CD8-positive, alpha-beta memory T cell (primary cell): ENCODE data around the gene PCDHGB5. TPM values are rescaled to one million over a fixed set of nuclear protein-coding genes. Genes with fewer than 3 reads are reported as not detected.
"Not testable (repeated sequence)": the region's sequence is repeated elsewhere in the genome, so short reads cannot be mapped to it uniquely, and the experiment has no call there.

Experiments used
- CTCF ChIA-PET: fragments of 350-600 bp; sonication (Branson Sonifier 250); formaldehyde crosslinking; loops from one replicate; lab custom pipeline; 2021; ENCODE audit warnings: antibody characterized with exemption; lab: Charles Lee
- POLR2A ChIA-PET: fragments of 350-600 bp; sonication (Branson Sonifier 250); formaldehyde crosslinking; loops from one replicate; lab custom pipeline; 2021; ENCODE audit warnings: antibody characterized with exemption; lab: Charles Lee
- DNase-seq, 5 donors: peaks; one replicate each; pipeline versions ENCODE4 v3.0.0 to v3.0.0-alpha.2; 2020 to 2022; ENCODE audit warnings: mixed read lengths in 1 of 5
- H3K27ac ChIP-seq: one replicate; pipeline ENCODE4 v1.7.0; 2013; ENCODE audit warnings: low read depth, mild to moderate bottlenecking, low read length, moderate library complexity
- H3K27me3 ChIP-seq: 2 replicates; pipeline ENCODE4 v1.7.0; 2013; ENCODE audit warnings: low read length, mild to moderate bottlenecking; ENCODE audit not compliant: insufficient read depth, poor library complexity, severe bottlenecking
- H3K36me3 ChIP-seq: 2 replicates; pipeline ENCODE4 v1.7.0; 2013; ENCODE audit warnings: mild to moderate bottlenecking, low read length, moderate library complexity; ENCODE audit not compliant: insufficient read depth
- H3K4me1 ChIP-seq: 2 replicates; pipeline ENCODE4 v1.7.0; 2013; ENCODE audit warnings: mild to moderate bottlenecking, low read length, moderate library complexity; ENCODE audit not compliant: insufficient read depth
- H3K4me3 ChIP-seq: 2 replicates; pipeline ENCODE4 v1.7.0; 2013; ENCODE audit warnings: mild to moderate bottlenecking, low read length
- H3K9me3 ChIP-seq: 2 replicates; pipeline ENCODE4 v1.7.0; 2013; ENCODE audit warnings: mild to moderate bottlenecking, low read length
- H3K27ac Mint-ChIP-seq, 8 donors: one replicate each; pipeline ENCODE4 v1.8.0; 2020 to 2021; ENCODE audit warnings: mixed read lengths in 8 of 8, mild to moderate bottlenecking in 6 of 8, inconsistent platforms in 3 of 8, moderate library complexity in 3 of 8
- H3K27me3 Mint-ChIP-seq, 2 donors: one replicate each; pipeline ENCODE4 v1.8.0; 2020 to 2021; ENCODE audit warnings: mixed read lengths in 2 of 2, mild to moderate bottlenecking in 1 of 2, moderate library complexity in 1 of 2
- H3K36me3 Mint-ChIP-seq, 3 donors: one replicate each; pipeline ENCODE4 v1.8.0; 2020 to 2021; ENCODE audit warnings: mixed read lengths in 3 of 3, inconsistent platforms in 1 of 3, mild to moderate bottlenecking in 1 of 3
- H3K4me1 Mint-ChIP-seq, 3 donors: one replicate each; pipeline ENCODE4 v1.8.0; 2020 to 2021; ENCODE audit warnings: mixed read lengths in 3 of 3, inconsistent platforms in 1 of 3, mild to moderate bottlenecking in 1 of 3
- H3K4me3 Mint-ChIP-seq, 7 donors: one replicate each; pipeline ENCODE4 v1.8.0; 2020 to 2021; ENCODE audit warnings: mixed read lengths in 7 of 7, mild to moderate bottlenecking in 6 of 7, moderate library complexity in 4 of 7, inconsistent platforms in 2 of 7
- H3K9me3 Mint-ChIP-seq, 5 donors: one replicate each; pipeline ENCODE4 v1.8.0; 2020 to 2022; ENCODE audit warnings: mixed read lengths in 5 of 5, mild to moderate bottlenecking in 3 of 5, moderate library complexity in 2 of 5, inconsistent platforms in 1 of 5
- polyA plus RNA-seq: library from polyadenylated mRNA; unstranded; fragments of 300-500 nt; fragmentation: Illumina TruSeq; gene quantifications from one replicate; pipeline ENCODE4 v1.2.3, GENCODE V29; 2021
- total RNA-seq, 2 experiments: library from RNA; stranded (reverse); gene quantifications; one replicate each; pipeline ENCODE4 v1.2.3, GENCODE V29; 2021

The PCDHGB5 gene
- total and polyA plus RNA-seq, 3 experiments from 2014 or later, result 0.14 to 0.27 (median 0.22) TPM

DNA sequence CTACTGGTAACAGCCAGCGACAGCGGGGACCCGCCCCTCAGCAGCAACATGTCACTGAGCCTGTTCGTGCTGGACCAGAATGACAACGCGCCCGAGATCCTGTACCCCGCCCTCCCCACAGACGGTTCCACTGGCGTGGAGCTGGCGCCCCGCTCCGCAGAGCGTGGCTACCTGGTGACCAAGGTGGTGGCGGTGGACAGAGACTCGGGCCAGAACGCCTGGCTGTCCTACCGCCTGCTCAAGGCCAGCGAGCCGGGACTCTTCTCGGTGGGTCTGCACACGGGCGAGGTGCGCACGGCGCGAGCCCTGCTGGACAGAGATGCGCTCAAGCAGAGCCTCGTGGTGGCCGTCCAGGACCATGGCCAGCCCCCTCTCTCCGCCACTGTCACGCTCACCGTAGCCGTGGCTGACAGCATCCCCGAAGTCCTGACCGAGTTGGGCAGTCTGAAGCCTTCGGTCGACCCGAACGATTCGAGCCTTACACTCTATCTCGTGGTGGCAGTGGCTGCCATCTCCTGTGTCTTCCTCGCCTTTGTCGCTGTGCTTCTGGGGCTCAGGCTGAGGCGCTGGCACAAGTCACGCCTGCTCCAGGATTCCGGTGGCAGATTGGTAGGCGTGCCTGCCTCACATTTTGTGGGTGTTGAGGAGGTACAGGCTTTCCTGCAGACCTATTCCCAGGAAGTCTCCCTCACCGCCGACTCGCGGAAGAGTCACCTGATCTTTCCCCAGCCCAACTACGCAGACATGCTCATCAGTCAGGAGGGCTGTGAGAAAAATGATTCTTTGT is 3.2 kb upstream of the PCDHGB5 start:
- H3K9me3 ChIP-seq, POLR2A ChIA-PET, H3K4me1 ChIP-seq, H3K36me3 ChIP-seq, DNase-seq, H3K4me3 Mint-ChIP-seq, H3K27ac ChIP-seq, CTCF ChIA-PET, H3K4me1 Mint-ChIP-seq, H3K4me3 ChIP-seq: not testable (repeated sequence)
- Mint-ChIP-seq H3K27ac (peak overlapping the region in 1 of 8 donors; percentile 89), H3K9me3 (peaks cover 20 to 65% (median 56%) of the 10 kb centered on the region in 5 donors), H3K27me3 (peaks cover 59 to 61% of the 10 kb centered on the region in 2 donors), H3K36me3 (peaks cover 2 to 15% (median 2%) of the 10 kb centered on the region in 3 donors)
- peaks cover 22% of the 10 kb centered on the region for H3K27me3 ChIP-seq

DNA sequence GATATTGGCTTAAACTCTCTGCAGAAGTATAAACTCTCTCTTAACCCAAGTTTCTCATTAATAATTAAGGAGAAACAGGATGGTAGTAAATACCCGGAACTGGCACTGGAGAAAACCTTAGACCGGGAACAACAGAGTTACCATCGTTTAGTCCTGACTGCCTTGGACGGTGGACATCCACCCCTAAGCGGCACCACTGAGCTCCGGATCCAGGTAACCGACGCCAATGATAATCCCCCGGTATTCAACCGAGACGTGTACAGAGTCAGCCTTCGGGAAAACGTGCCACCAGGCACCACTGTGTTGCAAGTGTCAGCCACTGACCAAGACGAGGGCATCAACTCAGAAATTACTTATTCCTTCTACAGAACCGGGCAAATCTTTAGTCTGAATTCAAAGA is 861 bp downstream of the PCDHGB5 start:
- no peaks in the 10 kb centered on the region for H3K4me1 ChIP-seq
- no peak overlapping the region for H3K4me3 Mint-ChIP-seq
- peaks cover 17 to 55% (median 52%) of the 10 kb centered on the region in 5 donors for H3K9me3 Mint-ChIP-seq
- no peak overlapping the region for H3K27ac Mint-ChIP-seq
- no peak overlapping the region for H3K27ac ChIP-seq
- peaks cover 56 to 59% of the 10 kb centered on the region in 2 donors for H3K27me3 Mint-ChIP-seq
- no peaks in the 10 kb centered on the region for H3K36me3 ChIP-seq
- peaks cover 0 to 11% (median 3%) of the 10 kb centered on the region in 3 donors for H3K36me3 Mint-ChIP-seq
- no peak overlapping the region for H3K4me3 ChIP-seq
- H3K9me3 ChIP-seq, result no peaks in the 10 kb centered on the region
- DNase-seq, result no peak
- peaks cover 21% of the 10 kb centered on the region for H3K27me3 ChIP-seq
- ChIA-PET POLR2A (no interaction called here), CTCF (interaction anchor here (0.8 to 1.8 kb wide), 2 partner anchors 14 to 165 kb away, joined by 3 to 7 read pairs; partner anchors contain the start of gene PCDHGA10)
- H3K4me1 Mint-ChIP-seq, result no peaks in the 10 kb centered on the region

DNA sequence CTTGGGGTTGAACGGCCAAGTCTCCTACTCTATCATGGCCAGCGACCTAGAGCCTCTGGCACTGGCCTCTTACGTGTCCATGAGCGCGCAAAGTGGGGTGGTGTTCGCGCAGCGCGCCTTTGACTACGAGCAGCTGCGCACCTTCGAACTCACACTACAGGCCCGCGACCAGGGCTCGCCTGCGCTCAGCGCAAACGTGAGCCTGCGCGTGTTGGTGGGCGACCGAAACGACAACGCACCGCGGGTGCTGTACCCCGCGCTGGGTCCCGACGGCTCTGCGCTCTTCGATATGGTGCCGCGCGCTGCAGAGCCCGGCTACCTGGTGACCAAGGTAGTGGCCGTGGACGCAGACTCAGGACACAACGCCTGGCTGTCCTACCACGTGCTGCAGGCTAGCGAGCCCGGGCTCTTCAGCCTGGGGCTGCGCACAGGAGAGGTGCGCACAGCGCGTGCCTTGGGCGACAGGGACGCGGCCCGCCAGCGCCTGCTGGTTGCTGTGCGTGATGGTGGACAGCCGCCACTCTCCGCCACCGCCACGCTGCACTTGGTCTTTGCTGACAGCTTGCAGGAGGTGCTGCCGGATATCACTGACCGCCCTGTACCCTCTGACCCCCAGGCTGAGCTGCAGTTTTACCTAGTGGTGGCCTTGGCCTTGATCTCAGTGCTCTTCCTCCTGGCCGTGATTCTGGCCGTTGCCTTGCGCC is 2.0 kb downstream of the PCDHGB5 start:
- no peak for DNase-seq
- ChIA-PET CTCF (no interaction called here), POLR2A (no interaction called here)
- Mint-ChIP-seq H3K36me3 (peaks cover 0 to 5% (median 3%) of the 10 kb centered on the region in 3 donors), H3K27me3 (peaks cover 57 to 62% of the 10 kb centered on the region in 2 donors), H3K27ac (no peak overlapping the region), H3K4me1 (no peaks in the 10 kb centered on the region), H3K4me3 (peak overlapping the region in 1 of 7 donors; percentile 54), H3K9me3 (peaks cover 14 to 56% (median 53%) of the 10 kb centered on the region in 5 donors)
- Histone ChIP-seq H3K27me3 (peaks cover 18% of the 10 kb centered on the region), H3K9me3 (no peaks in the 10 kb centered on the region), H3K36me3 (no peaks in the 10 kb centered on the region), H3K4me1 (no peaks in the 10 kb centered on the region), H3K27ac (no peak overlapping the region), H3K4me3 (no peak overlapping the region)

DNA sequence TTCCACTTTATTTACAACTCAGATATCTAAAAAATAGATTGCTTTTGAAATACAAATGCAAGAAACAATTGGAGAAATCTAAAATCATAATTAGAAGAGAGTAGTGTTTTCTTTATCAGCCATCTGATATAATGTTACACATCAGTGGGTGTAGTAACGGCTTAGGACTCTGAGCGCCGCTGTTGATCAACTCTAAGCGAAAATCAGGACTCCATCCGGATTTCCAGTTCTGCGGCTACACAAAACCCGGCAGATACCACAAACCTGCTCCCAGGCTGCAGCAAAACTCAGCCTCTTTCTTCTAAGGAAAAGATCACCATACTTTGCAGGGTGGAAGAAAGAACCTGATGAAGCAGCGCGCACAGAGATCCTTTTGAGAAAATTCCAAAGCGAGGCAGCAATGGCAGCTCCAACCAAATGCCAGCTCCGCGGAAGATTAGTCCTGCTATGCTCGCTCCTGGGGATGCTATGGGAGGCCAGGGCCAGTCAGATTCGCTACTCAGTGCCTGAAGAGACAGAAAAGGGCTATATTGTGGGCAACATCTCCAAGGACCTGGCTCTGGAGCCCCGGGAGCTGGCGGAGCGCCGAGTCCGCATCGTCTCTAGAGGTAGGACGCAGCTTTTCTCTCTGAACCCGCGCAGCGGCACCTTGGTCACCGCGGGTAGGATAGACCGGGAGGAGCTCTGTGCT is 5.0 kb downstream of the PCDHGB5 start, which contains the start of gene PCDHGA9:
Gene PCDHGA9 (plus strand): TSS at position 226 of the 691 bp plus-strand sequence. CDS start 175 bp downstream, at position 401.
- Mint-ChIP-seq H3K27me3 (peaks cover 60 to 72% of the 10 kb centered on the region in 2 donors), H3K9me3 (peaks cover 17 to 59% (median 46%) of the 10 kb centered on the region in 5 donors), H3K4me3 (peak within 1 kb of the TSS in 5 of 7 donors; percentile 50 to 82 (median 60)), H3K36me3 (peaks cover 0 to 9% (median 3%) of the 10 kb centered on the region in 3 donors), H3K4me1 (no peaks in the 10 kb centered on the region), H3K27ac (no peak within 1 kb of the TSS)
- DNase-seq, result no peak
- Histone ChIP-seq H3K27ac (no peak within 1 kb of the TSS), H3K27me3 (peaks cover 25% of the 10 kb centered on the region), H3K4me3 (peak within 1 kb of the TSS; percentile 13), H3K9me3 (no peaks in the 10 kb centered on the region), H3K36me3 (no peaks in the 10 kb centered on the region), H3K4me1 (no peaks in the 10 kb centered on the region)
- ChIA-PET CTCF (interaction anchor here (1.0 kb wide), 1 partner anchor 10 kb away, joined by 3 read pairs; the partner anchor contains the start of gene PCDHGA10), POLR2A (no interaction called here)

DNA sequence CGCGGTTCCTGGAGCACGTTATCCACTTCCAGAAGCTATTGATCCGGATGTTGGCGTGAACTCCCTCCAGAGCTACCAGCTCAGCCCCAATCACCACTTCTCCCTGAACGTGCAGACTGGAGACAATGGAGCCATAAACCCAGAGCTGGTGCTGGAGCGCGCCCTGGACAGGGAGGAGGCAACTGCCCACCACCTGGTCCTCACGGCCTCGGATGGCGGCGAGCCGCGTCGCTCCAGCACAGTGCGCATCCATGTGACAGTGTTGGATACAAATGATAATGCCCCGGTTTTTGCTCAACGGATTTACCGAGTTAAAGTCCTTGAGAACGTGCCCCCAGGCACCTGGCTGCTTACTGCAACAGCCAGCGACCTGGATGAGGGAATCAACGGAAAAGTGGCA is 5.6 kb downstream of the PCDHGB5 start:
- Mint-ChIP-seq H3K36me3 (peaks cover 0 to 12% (median 3%) of the 10 kb centered on the region in 3 donors), H3K27me3 (peaks cover 64 to 77% of the 10 kb centered on the region in 2 donors), H3K27ac (no peak overlapping the region), H3K4me1 (peaks cover 0 to 2% (median 0%) of the 10 kb centered on the region in 3 donors), H3K4me3 (no peak overlapping the region), H3K9me3 (peaks cover 17 to 64% (median 49%) of the 10 kb centered on the region in 5 donors)
- Histone ChIP-seq H3K4me3 (no peak overlapping the region), H3K36me3 (no peaks in the 10 kb centered on the region), H3K9me3 (no peaks in the 10 kb centered on the region), H3K27me3 (peaks cover 25% of the 10 kb centered on the region), H3K4me1 (no peaks in the 10 kb centered on the region), H3K27ac (no peak overlapping the region)
- ChIA-PET POLR2A (no interaction called here), CTCF (interaction anchor here (1.0 kb wide), 1 partner anchor 9 kb away, joined by 3 read pairs; the partner anchor contains the start of gene PCDHGA10)
- no peak for DNase-seq

DNA sequence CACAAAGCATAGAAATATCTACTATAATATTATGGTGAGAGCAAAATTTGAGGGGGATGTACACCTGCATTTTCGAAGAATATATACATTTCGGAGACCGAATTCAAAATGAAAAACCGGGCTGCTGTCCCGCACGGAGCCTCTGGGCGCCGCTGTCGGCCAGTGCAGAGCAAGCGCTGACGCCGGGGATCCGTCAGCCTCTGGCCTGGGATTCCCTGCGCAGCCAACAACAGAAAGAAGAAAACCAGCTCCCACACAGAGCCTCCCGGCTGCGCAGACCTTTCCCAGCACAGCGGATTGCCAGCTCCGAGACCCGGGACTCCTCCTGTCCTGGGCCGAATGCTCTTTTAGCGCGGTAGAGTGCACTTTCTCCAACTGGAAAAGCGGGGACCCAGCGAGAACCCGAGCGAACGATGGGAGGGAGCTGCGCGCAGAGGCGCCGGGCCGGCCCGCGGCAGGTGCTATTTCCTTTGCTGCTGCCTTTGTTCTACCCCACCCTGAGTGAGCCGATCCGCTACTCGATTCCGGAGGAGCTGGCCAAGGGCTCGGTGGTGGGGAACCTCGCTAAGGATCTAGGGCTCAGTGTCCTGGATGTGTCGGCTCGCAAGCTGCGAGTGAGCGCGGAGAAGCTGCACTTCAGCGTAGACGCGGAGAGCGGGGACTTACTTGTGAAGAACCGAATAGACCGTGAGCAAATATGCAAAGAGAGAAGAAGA is 10.2 kb downstream of the PCDHGB5 start, which contains the start of gene PCDHGB6:
Gene PCDHGB6 (plus strand): TSS at position 232 of the 716 bp plus-strand sequence. CDS start 182 bp downstream, at position 414.
- peaks cover 41% of the 10 kb centered on the region for H3K27me3 ChIP-seq
- peaks cover 0 to 12% (median 1%) of the 10 kb centered on the region in 3 donors for H3K36me3 Mint-ChIP-seq
- peaks cover 71 to 77% of the 10 kb centered on the region in 2 donors for H3K27me3 Mint-ChIP-seq
- H3K9me3 Mint-ChIP-seq, result peaks cover 20 to 62% (median 48%) of the 10 kb centered on the region in 5 donors
- CTCF ChIA-PET, result interaction anchor here (0.8 to 1.5 kb wide), 3 partner anchors 9 to 159 kb away, joined by 3 to 4 read pairs (median 3); partner anchors contain the start of gene PCDHGB7
- H3K36me3 ChIP-seq, H3K4me1 Mint-ChIP-seq, H3K4me3 ChIP-seq, H3K9me3 ChIP-seq, H3K4me1 ChIP-seq, H3K27ac ChIP-seq, POLR2A ChIA-PET: not testable (repeated sequence)
- peak within 1 kb of the TSS in 3 of 7 donors; percentile 25 to 44 (median 26) for H3K4me3 Mint-ChIP-seq
- peak within 1 kb of the TSS in 2 of 8 donors; percentile 26 to 93 for H3K27ac Mint-ChIP-seq
- DNase-seq, result peak in 1 of 5 donors; percentile 13
